Adrenal gland (tissue), 12 donors: ENCODE data around the gene PLA2G2F. TPM values are rescaled to one million over a fixed set of nuclear protein-coding genes. Genes with fewer than 3 reads are reported as not detected.

Experiments used
- DNase-seq, 7 donors: peaks; one replicate each; pipeline ENCODE4 v3.0.0-alpha.2; 2019 to 2020
- H3K27ac ChIP-seq, 5 donors: fragments of 200-600 bp; sonication (generic) in 4 of 5; 1 replicate in 3 of 5; 2 replicates in 2 of 5; pipeline versions ENCODE4 v1.5.1 to v1.8.0; 2016 to 2020; ENCODE audit warnings: mild to moderate bottlenecking in 1 of 5
- H3K27me3 ChIP-seq: fragments of 200-600 bp; 2 replicates; pipeline ENCODE4 v1.8.0; 2021
- H3K36me3 ChIP-seq, 2 donors: fragments of 200-600 bp; replicated peaks in 1 of 2; 1 replicate in 1 of 2; 2 replicates in 1 of 2; pipeline versions ENCODE4 v1.5.1 to v1.8.0; 2018 to 2022
- H3K4me1 ChIP-seq, 2 donors: fragments of 200-600 bp; replicated peaks in 1 of 2; 1 replicate in 1 of 2; 2 replicates in 1 of 2; pipeline versions ENCODE4 v1.5.1 to v1.8.0; 2018 to 2021
- H3K4me3 ChIP-seq, 4 donors: fragments of 200-600 bp; sonication (generic) in 3 of 4; one replicate each; pipeline ENCODE4 v1.5.1; 2016 to 2018
- H3K9me3 ChIP-seq, 3 donors: fragments of 200-600 bp; sonication (generic) in 1 of 3; replicated peaks in 1 of 3; 1 replicate in 2 of 3; 2 replicates in 1 of 3; pipeline versions ENCODE4 v1.5.1 to v1.8.0; 2016 to 2021
- CTCF ChIP-seq, 6 experiments: fragments of 450-650 bp in 4 of 6; fragments of 200-600 bp in 2 of 6; sonication (generic) in 1 of 6; IDR thresholded peaks; 1 replicate in 5 of 6; 2 replicates in 1 of 6; pipeline versions ENCODE4 v1.5.1 to v1.8.0; 2016 to 2021; ENCODE audit warnings: antibody characterized with exemption in 6 of 6, mild to moderate bottlenecking in 2 of 6, moderate library complexity in 1 of 6
- POLR2A ChIP-seq, 2 donors: fragments of 450-650 bp; IDR thresholded peaks; one replicate each; pipeline ENCODE4 v1.6.1; 2017; ENCODE audit warnings: antibody characterized with exemption in 2 of 2, mild to moderate bottlenecking in 2 of 2, moderate library complexity in 1 of 2
- WGBS, 4 donors: extraction: QIAGEN DNeasy Blood & Tissue Kit in 2 of 4; methylation state at CpG; one replicate each; pipeline versions ENCODE4 v1.1.5 to v1.1.7; 2013 to 2017; 5-methylcytosine and 5-hydroxymethylcytosine counted together
- intact Hi-C, 2 donors: fragments of 100-400 bp; cut with DNase I; formaldehyde crosslinking; loops; one replicate each; pipeline versions ENCODE4 v1.14.1 to v1.15.0; 2022 to 2023
- polyA plus RNA-seq, 3 donors: library from polyadenylated mRNA; stranded (reverse); fragments of 200-250 nt in 2 of 3; fragments of 350-450 nt in 1 of 3; fragmentation: Illumina TruSeq in 1 of 3; extraction: RNeasy Lipid Tissue Mini Kit (QIAGEN cat#74804) in 1 of 3; gene quantifications; one replicate each; pipeline ENCODE4 v1.2.3, GENCODE V29; 2013 to 2014
- total RNA-seq, 9 donors: library from RNA; depleted of rRNA in 4 of 9; stranded (reverse); fragments of >200 nt in 4 of 9; fragments of 120-200 nt in 1 of 9; fragmentation: NEBNext Ultra II Directional in 1 of 9; extraction: Animal tissue kit (Norgen Biotek cat#: 25700) in 1 of 9; gene quantifications; one replicate each; pipeline versions ENCODE4 v1.1.0 to v1.2.4, GENCODE V29; 2013 to 2023
- donor health status: healthy with polysubstance abuse.
- donor health status: Bipolar disorder and iron deficiency.
- donor health status: DM: yes; HTN: yes; CAD: no.
- donor health status: DM: no; HTN: no; CAD: no.
- donor health status: DM: no; HTN: no; CAD: no.
- donor health status: DM: yes; HTN: yes; CAD: no.

PLA2G2F gene
- total and polyA plus RNA-seq, 12 donors: 0.08 TPM; not detected in 11

GRCh38 chr1:20115479-20115878 lies 23.6 kb upstream of the PLA2G2F start:
- Histone ChIP-seq H3K36me3 (no peaks in the 10 kb centered on the region), H3K4me3 (no peak overlapping the region), H3K27me3 (no peaks in the 10 kb centered on the region), H3K4me1 (no peaks in the 10 kb centered on the region), H3K27ac (no peak overlapping the region), H3K9me3 (no peaks in the 10 kb centered on the region)
- TF ChIP-seq POLR2A (IDR thresholded peaks at IDR 0.05) (no peak), CTCF (IDR thresholded peaks at IDR 0.05) (no peak)
- WGBS, 4 donors: 75 to 83% (median 78%) methylated on average over 3 to 4 of the region's 4 CpGs
- intact Hi-C loops: no loop called here
- no peak for DNase-seq

GRCh38 chr1:20115916-20116315 lies 23.2 kb upstream of the PLA2G2F start:
- Histone ChIP-seq H3K4me1 (no peaks in the 10 kb centered on the region), H3K27me3 (peaks cover 2% of the 10 kb centered on the region), H3K36me3 (no peaks in the 10 kb centered on the region), H3K27ac (no peak overlapping the region), H3K9me3 (no peaks in the 10 kb centered on the region), H3K4me3 (no peak overlapping the region)
- WGBS, 4 donors: 69 to 78% (median 74%) methylated on average over 7 of the region's 7 CpGs
- no peak for TF ChIP-seq POLR2A (IDR thresholded peaks at IDR 0.05)
- no peak for TF ChIP-seq CTCF (IDR thresholded peaks at IDR 0.05)
- no peak for DNase-seq
- intact Hi-C loops: no loop called here

- intact Hi-C loops: no loop called here
- Histone ChIP-seq H3K4me3 (no peak overlapping the region), H3K4me1 (no peaks in the 10 kb centered on the region), H3K27me3 (peaks cover 3% of the 10 kb centered on the region), H3K36me3 (no peaks in the 10 kb centered on the region), H3K9me3 (no peaks in the 10 kb centered on the region), H3K27ac (no peak overlapping the region)
- TF ChIP-seq POLR2A (IDR thresholded peaks at IDR 0.05) (no peak), CTCF (IDR thresholded peaks at IDR 0.05) (no peak)
- DNase-seq: no peak
These were observed 21.9 kb upstream of the PLA2G2F start for GRCh38 chr1:20117236-20117635.

- WGBS, 4 donors: 84 to 100% (median 100%) methylated on average over 2 of the region's 2 CpGs
These were observed 19.8 kb upstream of the PLA2G2F start, which contains the start of gene PLA2G2D for GRCh38 chr1:20119347-20119746. PLA2G2D (minus strand) TSS chr1:20119536; CDS start chr1:20119498, 38 bp downstream.

More at GRCh38 chr1:20119347-20119746, 19.8 kb upstream of the PLA2G2F start, which contains the start of gene PLA2G2D:
- H3K9me3 ChIP-seq: no peaks in the 10 kb centered on the region
- no peak for DNase-seq
- no peaks in the 10 kb centered on the region for H3K36me3 ChIP-seq
- intact Hi-C loops: no loop called here
- H3K4me1 ChIP-seq: peaks cover 0 to 2% of the 10 kb centered on the region in 2 donors
- TF ChIP-seq POLR2A (IDR thresholded peaks at IDR 0.05) (no peak), CTCF (IDR thresholded peaks at IDR 0.05) (no peak)
- no peak within 1 kb of the TSS for H3K4me3 ChIP-seq
- H3K27ac ChIP-seq: no peak within 1 kb of the TSS
- H3K27me3 ChIP-seq: peaks cover 3% of the 10 kb centered on the region
